SIG-M5 (cell line): ENCODE data around the gene CCDC149.

Source experiments
- DNase-seq: peaks from one replicate; lab custom pipeline; 2025; lab: John Stamatoyannopoulos, UW

CCDC149 gene

DNA sequence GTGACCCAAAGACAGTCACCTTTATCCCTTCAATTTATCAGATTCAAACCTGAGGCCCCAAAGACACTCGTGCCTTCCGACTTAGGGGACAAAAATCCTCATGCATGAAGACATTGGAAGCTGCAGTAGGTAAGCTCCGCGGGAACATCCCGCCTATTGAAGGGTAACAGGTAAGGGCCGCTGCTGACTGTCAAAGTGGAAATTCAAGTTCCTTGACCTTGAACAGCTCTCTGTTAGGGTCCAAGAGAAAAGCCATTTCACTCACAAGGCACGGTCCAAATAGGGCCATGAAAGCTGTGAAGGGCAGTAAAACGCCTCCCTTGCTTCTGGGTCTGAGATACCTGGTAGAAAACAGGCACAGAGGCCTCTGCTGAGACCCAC lies 34.2 kb downstream of the CCDC149 start:
- no peak for DNase-seq

DNA sequence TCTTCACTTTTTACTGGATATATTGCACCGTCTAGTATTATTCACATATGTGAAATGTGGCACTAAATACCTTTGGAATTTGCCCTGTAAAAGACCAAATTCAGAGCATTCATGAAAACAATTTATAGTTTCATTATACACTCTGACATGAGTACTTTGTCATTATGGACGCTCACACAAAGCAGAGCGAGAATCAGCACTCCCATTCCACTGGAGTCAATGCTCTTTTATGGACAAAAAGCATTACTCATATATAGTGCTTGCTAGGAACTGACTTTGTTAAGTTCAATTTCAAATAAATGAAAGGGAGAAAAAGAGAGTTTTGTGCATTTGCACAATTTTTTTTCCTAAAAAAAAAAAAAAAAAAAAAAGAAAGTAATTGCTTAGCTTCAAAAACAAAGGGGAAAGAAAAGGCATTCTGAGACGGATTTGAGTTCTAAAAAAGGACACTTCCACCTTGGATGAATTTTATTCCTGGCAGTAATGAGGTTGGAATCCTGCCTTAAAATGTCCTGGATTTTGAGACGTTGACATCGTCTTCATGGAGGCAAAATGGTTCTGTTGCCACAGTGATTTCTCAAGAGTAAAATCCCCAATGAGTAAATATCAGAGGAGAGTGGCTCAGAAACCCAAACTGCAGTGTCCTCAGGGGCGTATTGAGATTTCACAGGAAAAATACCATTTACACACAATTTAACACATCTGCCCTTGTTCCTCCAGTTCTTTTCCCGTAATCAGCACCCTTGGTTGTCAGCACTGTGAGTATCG lies 34.8 kb downstream of the CCDC149 start:
- DNase-seq = no peak

DNA sequence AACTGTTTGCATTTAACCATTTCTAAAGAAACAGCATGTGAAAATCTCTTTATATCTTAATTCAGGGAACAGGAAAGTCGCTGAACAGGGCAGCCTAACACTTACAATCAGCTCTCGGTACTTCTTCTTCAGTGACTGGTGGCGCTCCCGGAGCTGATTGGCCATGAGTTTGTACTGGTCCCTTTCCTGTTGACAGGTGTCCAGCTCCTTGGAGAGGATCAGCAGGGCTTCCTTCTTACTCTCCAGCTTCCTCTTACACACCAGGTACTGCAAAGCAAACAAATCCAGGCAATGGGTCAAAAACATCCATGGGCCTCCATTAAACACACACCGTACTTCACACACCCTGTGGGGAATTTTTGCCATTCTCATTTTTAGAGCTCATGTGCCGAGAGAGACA lies 36.4 kb downstream of the CCDC149 start:
- no peak for DNase-seq

DNA sequence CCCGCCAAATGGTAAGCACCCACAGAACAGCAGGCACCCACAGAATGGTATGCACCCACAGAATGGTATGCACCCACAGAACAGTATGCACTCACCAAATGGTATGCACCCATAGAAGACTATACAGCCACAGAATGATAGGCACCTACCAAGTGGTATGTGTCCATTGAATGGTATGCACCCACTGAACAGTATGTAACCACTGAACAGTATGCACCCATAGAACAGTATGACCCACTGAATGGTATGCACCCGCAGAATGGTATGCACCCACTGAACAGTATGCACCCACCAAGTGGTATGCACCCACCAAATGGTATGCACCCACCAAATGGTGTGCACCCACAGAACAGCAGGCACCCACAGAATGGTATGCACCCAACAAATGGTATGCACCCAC lies 40.1 kb downstream of the CCDC149 start:
- DNase-seq = no peak

DNA sequence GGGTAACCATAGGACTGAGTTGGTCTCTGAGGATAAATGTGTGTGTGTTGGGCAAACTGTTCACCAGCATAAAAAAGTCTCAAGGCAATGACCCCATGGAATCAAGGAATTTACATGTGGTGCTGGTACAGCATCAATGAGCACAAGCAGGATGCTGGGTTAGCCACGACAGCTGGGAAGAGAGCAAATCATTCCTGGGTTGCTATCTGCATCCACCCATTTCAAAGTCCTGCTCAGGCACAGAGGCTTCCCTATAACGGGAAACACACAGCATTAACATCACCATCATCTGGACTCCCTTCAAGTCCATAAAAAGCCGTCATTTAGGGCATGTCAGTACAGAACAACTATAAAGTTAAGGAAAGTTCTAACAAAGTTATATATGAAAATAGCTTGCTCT lies 41.6 kb downstream of the CCDC149 start:
- DNase-seq = no peak

DNA sequence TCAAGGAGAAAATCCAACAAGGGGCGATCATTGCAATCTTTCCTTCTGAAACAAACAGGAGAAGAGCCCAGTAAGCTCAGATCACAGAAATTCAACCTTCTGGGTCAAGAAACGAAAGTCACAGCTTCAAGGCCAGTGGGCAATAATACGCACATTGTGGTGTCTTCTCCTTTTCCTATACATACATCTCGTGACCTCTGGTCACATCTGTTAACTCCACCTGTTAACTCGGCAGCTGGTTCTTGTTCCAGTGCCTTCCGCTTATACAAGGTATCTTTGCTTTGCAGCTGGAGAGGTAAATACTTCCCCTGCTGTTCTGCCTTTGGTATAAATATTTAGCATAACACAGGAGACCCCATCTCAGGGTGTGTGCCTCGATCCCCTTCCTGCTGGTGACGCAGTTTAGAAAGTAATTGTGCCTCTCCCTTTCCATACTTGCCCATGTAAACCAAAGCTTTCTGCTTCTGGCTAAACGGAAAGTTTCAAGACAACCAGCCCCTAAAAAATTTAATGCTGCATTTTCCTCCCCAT lies 45.0 kb downstream of the CCDC149 start:
- DNase-seq = no peak

DNA sequence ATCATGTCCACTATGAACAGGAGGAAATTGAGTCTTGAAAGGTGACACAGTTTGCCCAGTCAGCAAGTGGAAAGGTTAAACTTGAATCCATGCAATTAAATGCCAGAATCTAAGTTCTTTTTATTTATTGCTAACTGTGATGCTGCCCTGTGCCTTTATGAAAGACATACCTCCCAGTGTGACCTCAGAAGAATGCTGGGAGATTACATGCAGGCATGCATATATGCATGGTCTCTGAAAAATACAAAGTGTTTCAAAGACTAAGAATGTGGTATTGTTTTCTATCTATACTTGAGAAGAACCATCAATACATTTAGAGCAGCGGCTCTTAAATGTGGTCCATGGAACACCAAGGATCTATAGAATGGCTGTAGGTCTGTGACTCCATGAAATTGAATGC lies 45.6 kb downstream of the CCDC149 start:
- no peak for DNase-seq

DNA sequence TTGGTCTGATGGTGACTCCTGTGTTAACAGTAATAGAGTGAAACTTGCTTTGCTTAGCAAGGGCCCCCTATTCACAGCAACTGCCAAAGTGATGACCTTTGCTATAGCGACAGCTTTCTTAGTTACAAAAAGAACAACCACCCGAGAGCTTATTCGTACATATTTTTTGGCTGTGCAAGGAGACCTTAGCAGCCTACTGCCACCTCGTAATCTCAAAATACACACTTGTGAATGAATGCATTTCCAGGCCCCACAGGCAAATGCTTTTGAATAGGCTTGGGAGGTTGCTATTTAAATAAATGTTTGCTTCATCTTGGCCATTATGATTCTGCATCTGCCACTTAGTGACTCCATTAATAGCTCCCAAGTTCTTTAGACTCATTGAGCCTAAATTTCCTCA lies 47.4 kb downstream of the CCDC149 start:
- no peak for DNase-seq

DNA sequence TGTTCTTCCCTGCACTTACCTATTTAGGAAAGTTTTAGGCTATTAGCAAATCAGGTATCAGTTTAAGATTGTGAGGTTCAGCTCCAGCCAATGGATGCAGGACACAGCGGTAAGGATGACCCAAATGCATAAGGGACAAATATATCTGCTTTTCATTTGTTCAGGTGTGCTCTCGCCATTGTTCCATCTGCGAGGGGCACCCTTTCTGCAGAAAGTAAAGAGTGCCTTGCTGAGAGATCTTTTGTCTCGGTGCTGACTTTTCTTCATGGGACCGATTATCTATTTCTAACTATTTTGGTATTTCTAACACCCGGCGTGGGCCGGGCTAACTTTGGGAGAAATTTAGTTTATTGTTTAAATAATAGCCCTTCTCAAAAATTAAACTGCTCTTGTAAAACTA lies 49.0 kb downstream of the CCDC149 start:
- no peak for DNase-seq

DNA sequence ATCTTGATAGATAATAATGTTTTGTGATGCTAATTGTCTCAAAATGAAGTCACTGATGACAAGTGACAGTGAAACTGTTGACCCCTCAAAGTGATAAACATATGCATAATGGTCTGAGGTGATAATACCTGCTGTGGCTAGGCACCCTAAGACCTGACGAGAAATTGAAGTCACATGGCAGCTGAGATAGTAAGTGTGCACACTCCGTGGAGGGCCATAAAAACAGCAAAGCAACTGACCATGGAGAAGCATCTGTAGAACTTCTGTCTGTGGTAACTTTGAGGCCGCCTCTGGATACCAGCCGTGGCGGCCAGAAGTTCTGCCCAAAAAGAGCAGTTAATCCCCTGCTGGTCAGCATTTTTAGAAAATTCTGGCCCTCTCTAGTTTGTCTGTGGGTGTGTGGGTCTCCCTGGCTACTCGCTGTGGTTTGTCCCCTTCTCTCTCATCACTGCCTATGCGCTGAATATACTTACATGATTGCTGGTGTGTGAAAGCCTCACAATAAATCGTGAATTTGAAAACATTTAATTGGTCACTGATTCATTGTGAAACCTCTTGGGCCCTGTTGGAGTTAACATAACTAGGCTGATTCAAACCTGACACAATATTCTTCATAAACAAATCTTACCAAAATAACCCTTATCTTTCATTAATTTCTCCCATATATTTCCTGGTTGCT lies 50.6 kb downstream of the CCDC149 start:
- DNase-seq = no peak

DNA sequence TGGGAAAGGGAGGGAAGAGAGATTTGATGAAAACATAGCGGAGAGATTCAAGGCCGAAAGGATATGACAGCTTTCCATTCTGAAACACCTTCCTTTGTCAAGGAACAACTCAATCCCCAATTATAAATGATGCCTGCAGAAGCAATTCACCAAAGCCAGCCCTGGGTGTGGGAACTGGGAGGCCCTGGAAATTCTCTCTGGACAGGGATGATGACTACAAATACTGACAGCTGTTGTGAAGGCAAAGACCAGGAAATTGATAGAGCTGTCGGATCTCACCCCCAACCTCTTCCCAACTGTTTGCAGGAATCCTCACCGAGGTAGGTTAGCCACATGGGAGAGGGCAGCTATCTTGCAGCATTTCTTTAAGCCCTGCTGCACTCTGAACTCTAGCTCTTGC lies 54.3 kb downstream of the CCDC149 start:
- DNase-seq = no peak

DNA sequence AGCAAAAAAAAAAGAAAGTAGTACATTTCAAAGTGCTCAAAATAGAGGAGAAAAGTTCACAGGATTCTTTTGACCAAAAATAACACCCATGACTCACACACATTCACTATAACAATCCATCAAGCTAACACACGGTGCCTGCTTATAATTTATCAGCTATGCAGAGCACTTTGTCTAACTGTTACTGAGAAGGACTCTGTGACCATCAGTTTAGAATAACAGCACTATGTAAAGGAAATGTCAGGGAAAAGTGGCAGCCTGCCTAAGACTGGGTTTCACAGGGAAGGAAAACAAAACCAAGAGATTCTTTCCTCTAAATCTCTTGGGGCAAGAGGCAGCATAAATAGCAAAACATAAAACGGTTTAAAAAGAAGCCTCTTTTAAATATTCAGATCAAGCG lies 54.8 kb downstream of the CCDC149 start:
- no peak for DNase-seq

DNA sequence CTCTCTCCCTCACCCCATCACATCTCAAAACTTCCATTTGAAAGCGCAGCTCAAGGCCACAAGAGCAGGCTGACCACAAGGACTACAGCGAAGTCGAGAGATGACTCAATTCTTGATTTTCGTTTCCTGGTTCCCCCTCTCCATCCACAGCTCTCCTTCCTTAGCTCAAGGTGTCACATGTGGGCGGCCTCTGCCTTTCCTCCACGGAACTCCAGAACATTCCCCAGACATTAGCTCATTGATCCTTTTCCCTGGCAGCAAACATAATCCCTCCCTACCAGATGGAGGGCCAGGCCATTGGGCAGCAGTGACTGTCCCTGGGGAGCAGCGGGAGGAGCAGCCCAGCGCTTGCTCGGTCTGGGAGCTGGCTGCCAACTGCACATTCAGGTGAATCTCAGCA lies 56.3 kb downstream of the CCDC149 start:
- DNase-seq = no peak

DNA sequence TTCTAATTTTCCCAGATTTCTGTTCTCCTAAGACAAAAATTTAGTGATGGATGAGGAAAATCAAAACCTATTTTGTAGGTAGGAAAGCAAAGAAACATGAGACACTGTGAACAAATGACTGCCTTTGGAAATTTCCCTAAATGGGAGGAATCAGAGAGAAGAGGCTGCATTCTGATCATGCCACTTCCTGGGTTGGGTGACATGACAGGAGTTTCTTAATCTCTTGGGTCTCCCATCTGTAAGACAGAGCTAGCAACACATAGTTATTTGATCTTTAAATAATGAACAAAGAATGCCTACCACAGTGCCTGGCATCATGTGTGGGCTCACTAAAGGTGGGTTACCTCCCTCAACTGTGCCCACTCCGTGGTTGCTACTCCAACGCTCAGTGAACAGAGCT lies 57.1 kb downstream of the CCDC149 start:
- no peak for DNase-seq

DNA sequence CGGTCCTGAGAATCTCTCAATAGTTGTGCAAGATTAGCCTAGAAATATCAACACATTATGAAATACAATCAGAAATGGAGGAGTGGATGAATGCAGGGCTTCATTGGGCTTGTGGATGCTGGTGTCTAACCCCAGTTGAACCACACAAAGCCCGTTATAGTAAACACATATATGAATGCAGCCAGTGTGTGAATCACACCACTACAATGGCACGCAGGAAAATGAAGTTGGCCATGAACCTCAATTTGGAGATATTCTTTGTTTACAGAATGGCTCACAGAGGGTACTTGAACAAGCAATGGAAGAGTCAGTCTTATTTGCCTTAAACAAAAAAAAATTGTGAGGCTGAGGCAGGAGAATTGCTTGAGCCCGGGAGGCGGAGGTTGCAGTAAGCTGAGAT lies 59.7 kb downstream of the CCDC149 start:
- DNase-seq = no peak

DNA sequence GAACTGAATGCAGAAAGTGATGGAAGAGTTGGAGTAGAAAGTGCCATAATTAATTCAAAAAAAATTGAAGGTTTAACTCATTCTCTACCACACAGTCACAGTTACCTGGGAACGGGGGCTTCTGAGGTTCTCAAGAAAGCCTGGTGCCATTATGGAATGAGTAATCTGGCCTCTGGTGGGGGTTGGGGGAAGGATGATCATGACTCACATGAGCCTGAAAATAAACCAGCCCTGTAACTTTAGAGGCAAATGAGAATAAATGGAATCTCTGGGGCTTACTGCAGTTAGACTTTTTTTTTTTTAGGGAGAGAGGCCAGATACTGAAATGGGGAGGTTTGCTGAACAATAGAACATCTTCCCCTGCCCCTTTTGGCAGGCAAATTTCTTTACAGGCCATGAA lies 62.2 kb downstream of the CCDC149 start:
- no peak for DNase-seq

DNA sequence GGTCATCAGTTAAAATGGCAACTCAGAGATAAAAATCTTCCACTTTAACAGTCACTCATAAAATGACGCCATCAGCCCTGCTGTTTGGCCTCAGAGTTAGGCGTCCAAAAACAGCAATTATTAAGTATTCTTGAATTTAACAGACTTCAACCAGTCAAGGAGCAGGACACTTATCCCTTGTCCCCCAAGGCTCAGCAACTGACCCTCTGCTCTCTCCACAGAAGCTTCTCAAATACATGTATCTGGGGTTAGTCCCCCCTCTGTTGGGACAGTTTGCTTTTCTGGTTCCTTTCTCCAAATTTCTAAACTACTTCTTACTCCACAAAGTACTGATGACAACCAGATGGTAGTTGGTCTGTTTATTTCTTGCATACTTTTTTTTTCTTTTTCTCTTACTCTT lies 63.1 kb downstream of the CCDC149 start:
- no peak for DNase-seq

DNA sequence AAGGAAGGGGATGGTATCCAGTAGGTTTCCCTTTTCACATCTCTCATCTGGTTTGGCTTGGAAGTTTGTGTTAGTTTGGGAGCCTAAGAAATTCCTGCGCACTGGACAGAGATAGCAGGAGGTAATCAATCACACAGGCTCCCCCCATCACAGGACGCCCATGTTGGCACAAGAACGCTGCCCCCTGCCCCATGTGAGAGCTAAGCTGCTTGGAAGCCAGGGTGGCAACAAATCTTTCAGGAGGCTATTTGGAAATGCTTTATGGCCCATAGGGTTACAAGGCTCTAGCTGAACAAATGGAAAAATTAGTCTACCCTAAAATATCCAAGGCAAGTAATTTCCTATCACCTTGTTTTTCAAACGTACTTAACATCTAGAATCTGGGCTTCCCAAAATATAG lies 63.5 kb downstream of the CCDC149 start:
- no peak for DNase-seq

DNA sequence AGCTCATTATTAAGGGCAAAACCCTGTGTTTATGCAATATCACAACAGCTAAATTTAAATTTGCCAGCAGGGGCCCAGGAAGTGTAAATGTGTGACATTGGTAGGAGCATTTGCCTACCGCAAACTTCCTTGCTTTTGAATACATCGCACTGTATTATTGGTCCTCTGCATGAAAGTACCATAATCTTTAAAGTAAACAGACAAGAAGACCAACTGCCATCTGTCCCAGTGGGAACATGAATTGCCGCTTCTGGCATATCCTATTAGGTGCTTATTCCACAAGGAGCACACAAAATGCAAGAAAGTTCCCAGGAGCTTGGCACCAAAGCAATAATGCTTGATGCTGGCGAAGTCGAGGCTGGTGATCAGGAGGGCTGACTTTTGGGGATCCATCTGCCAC lies 66.1 kb downstream of the CCDC149 start:
- no peak for DNase-seq

DNA sequence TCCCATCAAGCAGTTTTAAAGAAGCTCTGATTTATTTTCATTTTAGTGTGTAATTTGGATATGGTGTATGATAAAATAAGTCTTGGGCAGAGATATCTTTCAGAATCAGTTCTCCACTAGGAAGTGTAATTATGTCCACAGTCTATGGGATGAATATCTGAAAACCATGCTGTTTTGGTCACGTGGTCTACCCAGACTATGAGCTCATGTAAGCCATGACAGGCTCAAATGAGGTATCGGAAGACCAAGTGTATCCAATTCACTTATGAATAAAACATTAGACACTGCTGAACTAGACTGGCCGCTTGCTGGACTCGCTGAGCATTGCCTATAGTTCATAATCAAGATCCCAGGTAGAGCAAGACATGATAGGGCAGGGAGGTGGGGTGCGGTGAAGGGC lies 66.9 kb downstream of the CCDC149 start:
- no peak for DNase-seq

DNA sequence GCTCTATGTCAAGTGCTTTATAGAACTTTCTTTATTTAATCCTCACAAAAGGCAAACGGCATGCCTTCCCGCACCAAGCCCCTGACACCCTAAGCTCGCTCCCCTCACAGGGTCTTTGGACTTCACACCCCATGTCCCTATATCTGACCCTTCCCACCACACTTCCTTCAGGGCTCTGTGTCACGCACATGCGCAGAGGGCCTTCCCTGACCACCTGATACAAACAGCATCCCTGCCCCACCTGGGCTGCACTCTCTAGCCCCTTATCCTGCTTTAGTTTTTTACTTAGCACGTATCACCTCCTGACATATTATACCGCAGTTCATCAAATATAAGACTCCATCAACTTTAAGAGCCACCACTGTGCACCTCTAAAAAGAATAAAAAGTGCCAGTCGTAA lies 67.7 kb downstream of the CCDC149 start:
- DNase-seq = no peak

DNA sequence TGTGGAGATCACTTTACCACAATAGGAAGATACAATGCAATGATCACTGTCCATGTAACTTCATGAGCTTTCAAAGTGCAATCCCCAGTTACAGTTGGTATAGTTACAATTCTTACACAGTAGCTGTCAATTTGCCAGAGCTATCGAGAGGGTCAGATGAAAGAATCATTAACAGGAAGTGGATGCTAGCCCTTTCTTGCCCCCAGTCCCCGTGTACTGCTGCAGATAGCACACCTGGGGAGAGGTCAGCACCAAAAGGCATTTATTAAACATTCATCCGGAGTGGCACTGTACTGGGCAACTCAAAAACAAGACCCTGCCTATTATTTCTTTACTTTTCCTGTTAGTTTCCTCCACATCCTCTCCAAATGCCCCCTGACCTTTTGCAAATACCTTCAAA lies 69.7 kb downstream of the CCDC149 start:
- DNase-seq = no peak

DNA sequence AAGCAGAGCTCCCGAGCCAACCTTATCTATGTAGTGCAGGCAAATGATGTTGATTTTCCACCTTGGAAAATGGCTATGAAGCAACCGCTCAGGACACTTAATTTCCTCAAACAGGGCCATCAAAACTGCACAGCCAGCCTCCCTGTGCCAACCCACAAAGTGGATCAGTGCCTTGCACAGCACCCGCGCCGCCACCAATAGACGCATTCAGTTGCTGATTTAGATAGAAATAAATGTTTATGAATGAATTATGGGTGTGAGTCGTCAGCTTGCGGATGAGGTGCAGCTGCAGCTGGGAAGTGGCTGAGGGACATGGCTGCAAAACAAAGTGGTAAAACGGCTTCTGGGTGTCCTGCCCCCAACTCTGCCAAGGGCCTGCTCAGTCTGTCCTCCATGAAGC lies 70.5 kb downstream of the CCDC149 start:
- no peak for DNase-seq
